Measurements from ENCODE around the gene THSD4.

THSD4 gene

DNA sequence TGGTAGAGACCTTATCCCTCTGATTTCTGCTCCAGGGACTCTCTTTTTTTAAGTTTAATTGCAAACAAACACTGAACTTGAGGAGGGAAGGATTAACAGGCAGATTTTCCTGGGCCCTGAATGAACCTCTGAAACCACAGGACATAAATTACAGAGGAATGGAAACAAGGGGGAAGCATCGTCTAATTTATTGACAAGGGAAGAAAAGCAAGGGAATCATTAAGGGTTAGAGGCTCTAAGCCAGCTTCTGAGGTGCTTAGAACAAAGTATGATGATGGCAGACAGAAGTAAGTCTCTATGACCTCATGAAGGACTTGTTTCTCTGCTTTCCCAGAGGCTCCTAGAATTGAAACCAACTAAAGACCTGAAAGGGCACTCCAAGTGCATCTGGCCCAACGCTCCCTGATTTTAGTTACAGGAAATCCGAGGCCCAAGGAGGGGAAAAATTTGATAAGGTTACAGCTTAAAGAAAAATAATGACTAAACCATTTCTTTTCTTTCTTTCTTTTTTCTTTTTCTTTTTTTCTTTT lies 450.4 kb downstream of the THSD4 start:
- H3K36me3 Mint-ChIP-seq: no peaks in the 10 kb centered on the region
- H3K4me3 Mint-ChIP-seq: no peak overlapping the region
- H3K9me3 Mint-ChIP-seq: peaks cover 0 to 4% of the 10 kb centered on the region in 2 donors
- H3K4me1 Mint-ChIP-seq: no peaks in the 10 kb centered on the region
- ATAC-seq (replicated peaks): no peak
- peaks cover 3 to 13% of the 10 kb centered on the region in 2 donors for H3K27me3 Mint-ChIP-seq
- no peak overlapping the region for H3K27ac Mint-ChIP-seq
- DNase-seq: no peak

GRCh38 chr15:71566226-71566625 lies 451.0 kb downstream of the THSD4 start:
- DNase-seq (no peak), ATAC-seq (replicated peaks) (no peak)
- Mint-ChIP-seq H3K4me1 (no peaks in the 10 kb centered on the region), H3K36me3 (no peaks in the 10 kb centered on the region), H3K9me3 (peaks cover 0 to 4% of the 10 kb centered on the region in 2 donors), H3K27me3 (peaks cover 9 to 13% of the 10 kb centered on the region in 2 donors), H3K4me3 (no peak overlapping the region), H3K27ac (no peak overlapping the region)

DNA sequence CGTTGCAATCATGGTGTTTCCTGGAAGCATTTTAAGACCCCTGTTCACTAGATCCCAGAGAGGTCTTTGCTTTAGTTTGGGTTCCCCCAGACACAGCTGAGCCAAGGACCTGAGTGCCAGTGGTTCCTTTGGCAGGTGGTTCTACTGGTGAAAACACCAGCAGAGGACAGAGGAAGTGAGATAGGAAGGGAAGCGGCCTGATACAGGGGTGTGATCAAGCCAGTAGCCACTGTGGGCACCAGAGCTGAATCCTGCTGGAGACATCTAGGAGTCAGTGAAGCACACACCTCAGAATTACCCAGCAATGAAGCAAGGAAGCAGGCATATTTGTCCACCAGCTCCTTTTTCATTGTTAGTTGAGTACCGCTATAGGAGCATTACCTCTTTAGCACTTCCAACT lies 451.9 kb downstream of the THSD4 start:
- Mint-ChIP-seq H3K36me3 (no peaks in the 10 kb centered on the region), H3K9me3 (peaks cover 0 to 4% of the 10 kb centered on the region in 2 donors), H3K27me3 (peaks cover 12 to 13% of the 10 kb centered on the region in 2 donors), H3K4me1 (no peaks in the 10 kb centered on the region), H3K4me3 (no peak overlapping the region), H3K27ac (no peak overlapping the region)
- ATAC-seq (replicated peaks) (no peak), DNase-seq (no peak)

- H3K9me3 Mint-ChIP-seq: peaks cover 0 to 4% of the 10 kb centered on the region in 2 donors
- no peak overlapping the region for H3K4me3 Mint-ChIP-seq
- H3K27ac Mint-ChIP-seq: no peak overlapping the region
- H3K36me3 Mint-ChIP-seq: no peaks in the 10 kb centered on the region
- H3K27me3 Mint-ChIP-seq: peaks cover 12 to 13% of the 10 kb centered on the region in 2 donors
- ATAC-seq (replicated peaks) (no peak), DNase-seq (no peak)
- no peaks in the 10 kb centered on the region for H3K4me1 Mint-ChIP-seq
Measured at GRCh38 chr15:71568227-71568626, 453.0 kb downstream of the THSD4 start.

DNA sequence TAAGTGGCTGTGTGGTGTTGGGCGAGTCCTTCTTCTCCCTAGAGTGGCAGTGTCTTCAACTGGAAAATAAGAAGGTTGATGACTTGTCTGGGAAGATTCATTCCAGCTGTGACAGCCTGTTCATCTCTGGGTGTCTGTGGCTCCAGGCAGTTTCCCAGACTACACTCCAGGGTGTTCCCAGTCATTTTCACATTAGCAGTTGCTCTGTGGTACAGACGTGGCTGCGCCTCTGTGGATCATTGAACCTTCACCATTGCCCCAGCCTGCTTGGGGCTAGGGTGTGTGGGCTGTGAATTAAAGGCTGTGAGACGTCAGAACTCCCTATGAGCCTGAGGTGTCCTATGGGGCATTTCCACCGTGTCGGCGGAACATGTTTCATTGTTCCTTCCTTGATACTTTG lies 455.5 kb downstream of the THSD4 start:
- Mint-ChIP-seq H3K9me3 (peaks cover 0 to 4% of the 10 kb centered on the region in 2 donors), H3K27me3 (peaks cover 11 to 12% of the 10 kb centered on the region in 2 donors), H3K4me3 (no peak overlapping the region), H3K36me3 (no peaks in the 10 kb centered on the region), H3K4me1 (no peaks in the 10 kb centered on the region), H3K27ac (no peak overlapping the region)
- no peak for ATAC-seq (replicated peaks)
- no peak for DNase-seq

- no peak overlapping the region for H3K27ac Mint-ChIP-seq
- H3K27me3 Mint-ChIP-seq: peaks cover 11 to 12% of the 10 kb centered on the region in 2 donors
- ATAC-seq (replicated peaks): no peak
Measured at GRCh38 chr15:71571641-71572040, 456.4 kb downstream of the THSD4 start.

DNA sequence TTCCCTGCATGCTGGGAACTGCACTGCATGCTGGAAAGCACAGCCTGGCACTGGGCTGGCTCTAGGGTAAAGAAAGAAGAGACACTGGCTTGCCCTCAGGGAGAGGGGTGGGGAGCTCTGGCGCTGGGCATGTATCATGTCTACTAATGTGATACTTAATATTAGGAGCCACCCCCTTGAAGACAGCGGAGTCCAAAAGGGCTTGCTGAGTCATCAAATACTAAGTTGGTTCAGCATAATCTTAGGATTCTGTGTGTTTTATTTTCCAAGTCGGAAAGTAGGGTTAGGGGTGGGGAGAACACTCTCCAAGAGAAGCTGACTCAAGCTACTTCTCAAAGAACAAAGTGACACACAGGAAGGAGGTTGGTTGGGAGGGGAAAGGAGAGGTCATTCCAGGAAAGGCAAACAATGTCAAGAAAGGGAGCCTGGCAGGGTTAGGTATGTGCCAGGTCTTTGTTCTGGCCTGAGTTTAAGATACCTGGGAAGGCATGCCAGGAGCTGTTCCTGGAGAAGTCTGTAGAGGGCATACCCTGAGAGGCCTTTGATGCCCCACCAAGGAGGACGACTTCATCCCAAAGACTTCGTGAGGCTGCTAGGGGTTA lies 457.3 kb downstream of the THSD4 start:
- Mint-ChIP-seq H3K27me3 (peaks cover 11 to 12% of the 10 kb centered on the region in 2 donors), H3K27ac (no peak overlapping the region), H3K36me3 (no peaks in the 10 kb centered on the region), H3K9me3 (peaks cover 0 to 6% of the 10 kb centered on the region in 2 donors), H3K4me3 (no peak overlapping the region), H3K4me1 (no peaks in the 10 kb centered on the region)
- DNase-seq (no peak), ATAC-seq (replicated peaks) (no peak)

More at GRCh38 chr15:71571641-71572040, 456.4 kb downstream of the THSD4 start:
- DNase-seq: no peak
- Mint-ChIP-seq H3K4me1 (no peaks in the 10 kb centered on the region), H3K9me3 (peaks cover 0 to 6% of the 10 kb centered on the region in 2 donors), H3K36me3 (no peaks in the 10 kb centered on the region), H3K4me3 (no peak overlapping the region)

- Mint-ChIP-seq H3K27ac (no peak overlapping the region), H3K4me1 (no peaks in the 10 kb centered on the region), H3K4me3 (no peak overlapping the region), H3K36me3 (no peaks in the 10 kb centered on the region), H3K27me3 (peaks cover 10 to 12% of the 10 kb centered on the region in 2 donors), H3K9me3 (peaks cover 0 to 6% of the 10 kb centered on the region in 2 donors)
- DNase-seq: no peak
- no peak for ATAC-seq (replicated peaks)
Measured at GRCh38 chr15:71573599-71573998, 458.3 kb downstream of the THSD4 start.

DNA sequence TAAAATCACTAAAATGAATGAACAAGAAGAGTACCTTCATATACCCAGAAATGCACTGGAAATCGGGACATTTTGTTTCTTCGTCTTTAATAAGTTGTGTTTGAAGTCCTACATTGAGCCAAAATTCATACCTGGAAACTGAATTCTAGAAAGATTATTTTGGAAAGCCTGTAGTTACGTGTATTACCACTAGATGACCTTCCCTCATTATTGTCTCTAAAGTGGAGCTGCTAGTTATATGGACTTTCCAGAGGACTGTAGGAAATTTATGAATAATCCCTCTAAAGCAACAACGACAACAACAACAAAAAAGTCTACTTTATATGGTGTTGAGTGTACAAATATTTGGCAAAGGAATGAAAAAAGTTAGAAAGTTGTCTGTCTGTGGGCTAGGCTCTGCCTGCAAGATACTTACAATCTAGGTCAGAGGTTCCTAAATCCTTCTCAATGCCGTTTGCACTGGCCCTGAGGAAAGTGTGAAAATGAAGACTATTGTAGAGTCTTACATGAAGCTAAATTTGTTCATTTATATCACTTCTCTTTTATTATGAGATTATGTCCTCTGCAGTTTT lies 460.3 kb downstream of the THSD4 start:
- Mint-ChIP-seq H3K4me3 (no peak overlapping the region), H3K4me1 (no peaks in the 10 kb centered on the region), H3K27ac (no peak overlapping the region), H3K36me3 (no peaks in the 10 kb centered on the region), H3K27me3 (peaks cover 0 to 10% of the 10 kb centered on the region in 2 donors), H3K9me3 (peaks cover 0 to 3% of the 10 kb centered on the region in 2 donors)
- ATAC-seq (replicated peaks) (no peak), DNase-seq (no peak)

- ATAC-seq (replicated peaks) (no peak), DNase-seq (no peak)
- no peak overlapping the region for H3K4me3 Mint-ChIP-seq
- H3K27me3 Mint-ChIP-seq: peaks cover 0 to 7% of the 10 kb centered on the region in 2 donors
- H3K27ac Mint-ChIP-seq: no peak overlapping the region
- H3K36me3 Mint-ChIP-seq: no peaks in the 10 kb centered on the region
- no peaks in the 10 kb centered on the region for H3K4me1 Mint-ChIP-seq
- peaks cover 0 to 3% of the 10 kb centered on the region in 2 donors for H3K9me3 Mint-ChIP-seq
Measured at GRCh38 chr15:71577071-71577470, 461.8 kb downstream of the THSD4 start.

GRCh38 chr15:71581398-71581930 lies 466.2 kb downstream of the THSD4 start:
- no peak overlapping the region for H3K4me3 Mint-ChIP-seq
- peaks cover 0 to 13% of the 10 kb centered on the region in 2 donors for H3K27me3 Mint-ChIP-seq
- H3K36me3 Mint-ChIP-seq: peaks cover 1 to 6% of the 10 kb centered on the region in 2 donors
- no peak for ATAC-seq (replicated peaks)
- no peaks in the 10 kb centered on the region for H3K4me1 Mint-ChIP-seq
- H3K27ac Mint-ChIP-seq: no peak overlapping the region
- no peak for DNase-seq
- peaks cover 10 to 13% of the 10 kb centered on the region in 2 donors for H3K9me3 Mint-ChIP-seq

- H3K36me3 Mint-ChIP-seq: peaks cover 1 to 6% of the 10 kb centered on the region in 2 donors
- no peaks in the 10 kb centered on the region for H3K4me1 Mint-ChIP-seq
- no peak overlapping the region for H3K27ac Mint-ChIP-seq
- no peak for DNase-seq
- ATAC-seq (replicated peaks): no peak
- peaks cover 10 to 13% of the 10 kb centered on the region in 2 donors for H3K9me3 Mint-ChIP-seq
- no peak overlapping the region for H3K4me3 Mint-ChIP-seq
- H3K27me3 Mint-ChIP-seq: peaks cover 0 to 13% of the 10 kb centered on the region in 2 donors
Measured at GRCh38 chr15:71585159-71585558, 469.9 kb downstream of the THSD4 start.

DNA sequence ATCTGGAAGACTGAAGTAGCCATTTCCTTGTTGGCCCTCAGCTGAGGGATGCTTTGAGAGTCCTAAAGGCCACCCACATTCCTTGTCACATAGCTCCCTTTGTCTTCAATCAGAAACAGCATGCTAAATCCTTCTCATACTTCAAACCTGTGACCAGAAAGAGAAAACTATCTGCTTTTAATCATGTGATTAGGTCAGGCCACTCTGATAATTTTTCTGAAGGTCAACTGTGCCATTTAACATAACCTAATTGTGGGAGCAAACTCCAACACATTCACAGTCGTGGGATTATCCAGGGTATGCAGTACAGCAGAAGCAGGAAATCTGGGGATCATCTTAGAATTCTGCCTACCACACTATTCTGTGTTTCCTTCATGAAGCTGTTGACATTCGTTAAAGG lies 471.2 kb downstream of the THSD4 start:
- no peak overlapping the region for H3K4me3 Mint-ChIP-seq
- DNase-seq (no peak), ATAC-seq (replicated peaks) (no peak)
- H3K27ac Mint-ChIP-seq: no peak overlapping the region
- peaks cover 10 to 13% of the 10 kb centered on the region in 2 donors for H3K9me3 Mint-ChIP-seq
- peaks cover 1 to 6% of the 10 kb centered on the region in 2 donors for H3K36me3 Mint-ChIP-seq
- H3K27me3 Mint-ChIP-seq: peaks cover 0 to 8% of the 10 kb centered on the region in 2 donors
- H3K4me1 Mint-ChIP-seq: no peaks in the 10 kb centered on the region

- peaks cover 8 to 13% of the 10 kb centered on the region in 2 donors for H3K9me3 Mint-ChIP-seq
- no peaks in the 10 kb centered on the region for H3K4me1 Mint-ChIP-seq
- DNase-seq: no peak
- peaks cover 1 to 6% of the 10 kb centered on the region in 2 donors for H3K36me3 Mint-ChIP-seq
- no peak overlapping the region for H3K27ac Mint-ChIP-seq
- no peak overlapping the region for H3K4me3 Mint-ChIP-seq
- ATAC-seq (replicated peaks): no peak
- peaks cover 0 to 2% of the 10 kb centered on the region in 2 donors for H3K27me3 Mint-ChIP-seq
Measured at GRCh38 chr15:71588746-71589145, 473.5 kb downstream of the THSD4 start.

GRCh38 chr15:71591057-71591456 lies 475.8 kb downstream of the THSD4 start:
- no peak for DNase-seq
- Mint-ChIP-seq H3K27me3 (no peaks in the 10 kb centered on the region), H3K36me3 (no peaks in the 10 kb centered on the region), H3K27ac (no peak overlapping the region), H3K9me3 (peaks cover under 1 to 1% of the 10 kb centered on the region in 2 donors), H3K4me1 (no peaks in the 10 kb centered on the region), H3K4me3 (no peak overlapping the region)
- ATAC-seq (replicated peaks): no peak
